GM19193 (cell line): ENCODE results near the gene FTH1.

ENCODE experiments used
- POLR2A ChIP-seq: IDR thresholded peaks from 4 replicates; pipeline ENCODE4 v1.6.1; 2011; ENCODE audit not compliant: insufficient read depth, insufficient read length; ENCODE audit errors: extremely low read depth

FTH1 gene

DNA sequence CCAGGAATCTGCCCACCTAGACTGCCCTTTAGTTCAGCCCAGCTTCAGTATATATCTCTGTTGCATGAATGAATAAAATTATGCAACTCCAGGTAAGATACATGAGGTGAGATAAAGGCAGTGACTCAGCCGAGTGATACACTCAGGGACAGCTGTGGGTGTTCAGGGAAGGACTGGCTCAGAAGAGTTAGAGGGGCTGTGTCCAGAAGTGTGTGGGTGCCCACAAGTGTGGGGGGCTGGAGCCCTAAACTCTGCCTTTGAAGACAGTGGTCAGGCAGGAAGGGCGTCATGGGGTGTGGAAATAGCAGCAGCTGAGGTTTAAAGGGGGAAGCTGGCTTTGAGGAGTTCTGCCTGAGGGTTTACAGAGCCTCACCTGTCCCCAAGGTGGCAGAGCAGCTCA lies 8.3 kb downstream of the FTH1 start:
- no peak for TF ChIP-seq POLR2A

DNA sequence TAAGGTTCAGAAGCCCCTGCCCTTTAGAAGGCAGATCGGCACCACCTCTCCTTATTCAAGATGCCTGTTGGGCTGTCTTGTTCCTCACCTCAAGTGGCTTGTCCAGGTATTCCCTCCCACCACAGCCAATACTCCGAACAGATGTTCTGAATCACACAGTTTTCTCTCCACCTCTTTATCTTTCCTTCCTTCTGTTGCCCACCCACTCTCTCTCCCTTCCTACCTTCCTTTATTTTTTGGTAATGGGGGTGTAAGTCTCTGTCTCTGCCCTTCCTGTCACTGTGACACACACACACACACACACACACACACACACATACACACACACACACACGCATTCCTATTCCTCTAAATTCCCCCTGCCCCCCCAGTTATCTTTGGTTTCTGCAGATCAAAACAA lies 8.8 kb downstream of the FTH1 start:
- no peak for TF ChIP-seq POLR2A

DNA sequence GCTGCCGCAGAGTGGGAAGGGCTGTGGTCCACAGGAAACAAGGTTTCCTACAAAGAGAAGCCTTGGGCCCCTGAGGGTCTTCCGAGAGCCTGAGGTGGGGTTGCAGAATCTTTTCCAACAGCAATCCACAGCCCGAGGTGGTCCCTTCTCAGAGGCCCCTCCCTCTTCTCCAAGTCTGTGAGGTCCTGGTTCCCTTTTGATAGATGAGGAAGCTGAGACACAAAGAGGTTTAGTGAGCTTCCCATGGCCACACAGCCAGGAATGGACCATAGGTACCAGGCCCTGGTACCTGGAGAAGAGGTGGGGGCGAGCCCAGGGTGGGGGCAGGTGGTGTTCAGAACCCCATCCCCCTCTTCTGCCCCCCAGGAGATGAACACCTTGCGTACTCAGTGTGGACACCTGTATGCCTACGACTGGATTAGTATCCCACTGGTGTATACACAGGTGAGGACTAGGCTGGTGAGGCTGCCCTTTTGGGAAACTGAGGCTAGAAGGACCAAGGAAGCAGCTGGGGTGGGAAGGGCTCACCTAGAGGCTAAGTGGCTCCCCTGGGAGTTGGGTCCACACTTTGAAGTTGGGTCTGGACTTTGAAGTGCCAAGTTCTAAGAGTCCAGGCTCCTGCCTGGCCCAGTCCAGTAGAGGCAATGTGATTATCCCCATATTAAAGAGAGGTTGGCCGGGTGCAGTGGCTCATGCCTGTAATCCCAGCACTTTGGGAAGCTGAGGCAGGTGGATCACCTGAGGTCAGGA lies 10.2 kb downstream of the FTH1 start:
- no peak for TF ChIP-seq POLR2A

DNA sequence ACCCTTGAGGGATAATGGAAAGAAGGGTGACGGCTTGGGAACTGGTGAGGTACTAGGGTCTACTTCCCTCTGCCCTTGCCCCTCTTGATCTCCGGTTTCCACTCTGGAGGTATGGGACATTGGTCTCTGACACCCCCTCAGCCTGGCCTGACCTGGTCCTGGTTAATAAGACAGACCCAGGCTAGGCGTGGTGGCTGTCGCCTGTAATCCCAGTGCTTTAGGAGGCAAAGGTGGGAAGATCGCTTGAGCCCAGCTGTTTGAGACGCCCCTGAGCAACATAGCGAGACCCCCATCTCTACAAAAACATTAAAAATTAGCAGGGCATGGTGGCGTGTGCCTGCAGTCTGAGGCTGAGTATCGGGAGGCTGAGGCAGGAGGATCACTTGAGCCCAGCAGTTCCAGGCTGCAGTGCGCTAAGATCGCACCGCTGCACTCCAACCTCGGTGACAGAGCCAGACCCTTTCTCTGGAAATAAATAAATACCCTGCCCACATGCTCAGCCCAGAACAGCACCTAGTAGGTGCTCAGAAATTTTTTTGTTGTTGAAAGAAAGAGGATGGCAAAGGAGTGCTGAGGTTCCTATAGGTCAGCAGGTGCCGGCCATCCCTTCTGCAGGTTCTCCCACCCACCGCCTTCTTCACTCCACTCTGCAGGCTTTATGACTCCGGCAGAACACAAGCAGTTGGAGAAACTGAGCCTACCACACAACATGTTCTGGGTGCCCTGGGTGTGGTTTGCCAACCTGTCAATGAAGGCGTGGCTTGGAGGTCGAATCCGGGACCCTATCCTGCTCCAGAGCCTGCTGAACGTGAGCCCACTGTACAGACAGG lies 11.0 kb downstream of the FTH1 start:
- TF ChIP-seq POLR2A: no peak

DNA sequence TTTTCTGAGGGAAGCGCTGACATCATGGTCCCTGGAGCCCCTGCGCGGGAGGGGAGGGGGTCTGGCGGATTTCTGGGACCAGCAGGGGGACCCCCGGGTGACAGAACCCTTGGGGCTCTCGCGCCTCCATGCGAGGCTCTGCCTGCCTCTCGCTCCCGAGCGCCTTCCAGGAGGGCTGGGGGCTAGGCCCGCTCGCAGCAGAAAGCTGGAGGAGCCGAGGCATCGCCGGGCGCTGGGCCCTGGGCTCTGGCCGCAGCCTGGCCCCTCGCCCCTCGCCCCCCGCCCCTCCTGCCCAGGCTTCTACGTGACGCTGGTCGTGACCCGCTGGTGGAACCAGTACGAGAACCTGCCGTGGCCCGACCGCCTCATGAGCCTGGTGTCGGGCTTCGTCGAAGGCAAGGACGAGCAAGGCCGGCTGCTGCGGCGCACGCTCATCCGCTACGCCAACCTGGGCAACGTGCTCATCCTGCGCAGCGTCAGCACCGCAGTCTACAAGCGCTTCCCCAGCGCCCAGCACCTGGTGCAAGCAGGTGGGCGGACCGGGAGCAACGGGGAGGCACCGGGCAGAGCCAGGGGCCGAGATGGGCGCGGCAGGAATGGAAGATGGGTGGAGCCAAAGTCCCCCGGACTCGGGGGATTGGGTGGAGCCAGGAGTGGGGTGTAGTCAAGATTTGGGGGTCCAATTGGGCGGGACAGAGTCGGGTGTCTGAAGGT lies 11.9 kb downstream of the FTH1 start:
- TF ChIP-seq POLR2A: no peak

DNA sequence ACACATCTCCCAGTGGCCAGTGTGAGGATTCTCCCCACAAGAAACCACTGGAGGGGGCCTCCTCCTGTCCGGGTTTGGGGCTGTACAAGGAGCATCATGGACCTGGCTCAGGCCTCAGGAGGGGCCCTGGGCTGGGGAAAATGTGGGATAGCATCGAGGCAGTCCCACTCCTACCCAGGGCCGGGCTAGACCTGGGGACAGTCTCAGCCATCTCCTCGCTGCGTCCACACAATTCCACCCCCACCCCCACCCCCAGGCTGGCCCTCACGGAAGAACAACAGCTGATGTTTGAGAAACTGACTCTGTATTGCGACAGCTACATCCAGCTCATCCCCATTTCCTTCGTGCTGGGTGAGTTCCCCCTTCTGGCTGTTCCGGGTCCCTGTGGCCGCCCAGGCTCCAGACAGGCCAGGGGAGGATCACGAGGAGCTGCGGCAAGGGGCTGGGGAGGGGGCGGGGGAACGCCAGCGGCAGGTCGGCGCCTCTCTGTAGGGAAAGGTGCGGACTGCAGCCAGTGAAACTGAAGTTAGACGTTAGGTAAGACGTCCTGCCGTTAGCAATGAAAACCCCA lies 12.5 kb downstream of the FTH1 start:
- no peak for TF ChIP-seq POLR2A

DNA sequence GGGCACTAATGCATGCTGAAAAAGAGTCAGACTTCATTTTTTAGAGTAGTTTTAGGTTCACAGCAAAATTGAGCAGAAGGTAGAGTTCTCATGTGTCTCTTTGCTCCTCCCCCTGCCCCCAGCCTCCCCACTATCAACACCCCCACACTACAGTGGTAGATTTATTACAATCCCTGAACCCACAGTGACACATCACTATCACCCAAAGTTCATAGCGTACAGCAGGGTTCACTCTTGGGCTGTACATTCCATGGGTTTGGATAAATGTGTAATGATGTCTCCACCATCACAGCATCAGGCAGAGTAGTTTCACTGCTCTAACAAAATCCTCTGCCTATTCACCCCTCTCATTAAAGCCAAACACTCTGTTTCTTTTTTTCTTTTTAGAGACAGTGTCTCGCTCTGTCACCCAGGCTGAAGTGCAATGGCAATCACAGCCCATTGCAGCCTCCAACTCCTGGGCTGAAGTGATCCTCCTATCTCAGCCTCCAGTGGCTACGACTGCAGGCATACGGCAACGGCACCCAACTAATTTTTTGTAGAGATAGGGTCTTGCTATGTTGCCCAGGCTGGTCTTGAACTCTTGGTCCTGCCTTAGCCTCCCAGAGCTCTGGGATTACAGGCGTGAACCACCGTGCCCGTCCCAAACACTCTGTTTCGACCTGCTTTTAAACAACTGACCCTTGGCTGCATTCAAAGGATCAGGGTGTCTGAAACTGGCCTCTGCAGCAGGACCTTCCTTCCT lies 13.2 kb downstream of the FTH1 start:
- no peak for TF ChIP-seq POLR2A

DNA sequence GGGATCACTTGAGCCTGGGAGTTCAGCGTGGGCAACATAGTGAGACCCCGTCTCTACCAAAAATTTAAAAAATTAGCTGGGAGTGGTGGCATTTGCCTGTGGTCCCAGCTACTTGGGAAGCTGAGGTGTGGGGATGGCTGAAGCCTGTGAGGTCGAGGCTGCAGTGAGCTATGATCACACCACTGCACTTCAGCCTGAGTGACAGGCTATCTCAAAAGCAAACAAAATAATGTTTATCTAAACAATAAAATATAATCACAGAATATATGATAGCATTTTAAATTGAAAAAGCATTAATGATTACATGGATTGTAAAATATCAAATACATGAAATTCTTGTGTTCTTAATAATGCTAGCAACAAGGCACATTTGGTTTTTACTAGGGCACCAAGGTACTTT lies 14.6 kb downstream of the FTH1 start:
- TF ChIP-seq POLR2A: no peak

DNA sequence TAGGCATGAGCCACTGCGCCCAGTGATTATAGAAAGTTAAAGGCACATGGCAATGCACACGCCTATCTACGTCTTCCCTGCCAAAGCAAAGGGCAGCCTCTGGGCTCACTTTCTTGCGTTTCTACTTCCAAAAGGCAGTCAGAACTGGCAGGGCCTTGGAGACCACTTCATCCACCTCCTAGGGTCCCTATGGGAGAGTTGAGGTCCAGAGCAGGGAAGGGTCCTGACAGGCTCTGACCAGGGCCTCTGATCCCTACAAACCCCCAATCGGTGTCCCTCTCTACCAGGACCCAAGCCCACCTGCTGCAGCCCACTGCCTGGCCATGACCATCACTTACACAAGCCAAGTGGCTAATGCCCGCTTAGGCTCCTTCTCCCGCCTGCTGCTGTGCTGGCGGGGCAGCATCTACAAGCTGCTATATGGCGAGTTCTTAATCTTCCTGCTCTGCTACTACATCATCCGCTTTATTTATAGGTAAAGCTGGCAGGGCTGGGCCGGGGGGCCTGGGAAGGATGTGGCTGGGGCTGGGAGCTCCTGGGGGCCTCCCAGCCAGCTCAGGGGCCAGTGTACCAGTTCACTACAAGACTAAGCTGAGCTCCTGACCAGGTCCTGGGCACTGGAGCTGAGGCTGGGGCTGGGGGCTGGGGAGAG lies 15.8 kb downstream of the FTH1 start:
- TF ChIP-seq POLR2A: no peak

DNA sequence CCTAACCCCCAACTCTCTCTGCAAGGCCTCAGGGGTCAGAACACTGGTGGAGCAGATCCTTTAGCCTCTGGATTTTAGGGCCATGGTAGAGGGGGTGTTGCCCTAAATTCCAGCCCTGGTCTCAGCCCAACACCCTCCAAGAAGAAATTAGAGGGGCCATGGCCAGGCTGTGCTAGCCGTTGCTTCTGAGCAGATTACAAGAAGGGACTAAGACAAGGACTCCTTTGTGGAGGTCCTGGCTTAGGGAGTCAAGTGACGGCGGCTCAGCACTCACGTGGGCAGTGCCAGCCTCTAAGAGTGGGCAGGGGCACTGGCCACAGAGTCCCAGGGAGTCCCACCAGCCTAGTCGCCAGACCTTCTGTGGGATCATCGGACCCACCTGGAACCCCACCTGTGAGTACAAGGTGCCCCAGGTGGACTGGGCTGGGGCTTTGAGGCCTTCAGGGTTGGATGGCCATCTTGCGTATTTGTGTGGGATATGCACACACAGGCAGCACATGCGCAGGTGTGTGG lies 17.3 kb downstream of the FTH1 start, which contains the start of gene BEST1:
Gene BEST1 (plus strand): TSS at position 317 of the 513 bp plus-strand sequence. CDS start 1,456 bp downstream, outside the sequence.
- TF ChIP-seq POLR2A: no peak

DNA sequence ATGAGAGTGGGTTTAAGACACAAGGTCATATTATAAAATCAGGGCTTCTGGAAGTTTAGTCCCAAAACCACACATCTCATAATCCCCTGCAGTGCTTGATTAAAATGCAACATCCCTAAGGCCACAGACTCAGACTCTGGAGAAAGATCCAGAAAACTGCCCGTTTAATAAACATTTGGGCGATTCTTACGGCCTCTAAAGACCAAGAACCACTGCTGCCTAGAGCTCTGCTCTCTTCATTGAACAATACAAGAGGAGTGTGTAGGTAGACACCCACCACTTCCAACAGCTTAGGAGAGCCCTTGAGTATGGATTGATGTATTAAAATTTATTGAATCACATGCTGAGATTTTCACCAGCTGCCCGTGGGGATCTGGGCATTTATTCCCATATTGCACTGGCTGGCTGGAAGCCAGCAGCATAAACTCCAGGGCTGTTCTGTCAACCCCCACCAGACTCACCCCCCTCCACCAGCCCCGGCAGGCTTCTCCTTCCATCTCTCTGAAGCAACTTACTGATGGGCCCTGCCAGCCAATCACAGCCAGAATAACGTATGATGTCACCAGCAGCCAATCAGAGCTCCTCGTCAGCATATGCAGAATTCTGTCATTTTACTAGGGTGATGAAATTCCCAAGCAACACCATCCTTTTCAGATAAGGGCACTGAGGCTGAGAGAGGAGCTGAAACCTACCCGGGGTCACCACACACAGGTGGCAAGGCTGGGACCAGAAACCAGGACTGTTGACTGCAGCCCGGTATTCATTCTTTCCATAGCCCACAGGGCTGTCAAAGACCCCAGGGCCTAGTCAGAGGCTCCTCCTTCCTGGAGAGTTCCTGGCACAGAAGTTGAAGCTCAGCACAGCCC lies 18.0 kb downstream of the FTH1 start:
- TF ChIP-seq POLR2A: no peak

DNA sequence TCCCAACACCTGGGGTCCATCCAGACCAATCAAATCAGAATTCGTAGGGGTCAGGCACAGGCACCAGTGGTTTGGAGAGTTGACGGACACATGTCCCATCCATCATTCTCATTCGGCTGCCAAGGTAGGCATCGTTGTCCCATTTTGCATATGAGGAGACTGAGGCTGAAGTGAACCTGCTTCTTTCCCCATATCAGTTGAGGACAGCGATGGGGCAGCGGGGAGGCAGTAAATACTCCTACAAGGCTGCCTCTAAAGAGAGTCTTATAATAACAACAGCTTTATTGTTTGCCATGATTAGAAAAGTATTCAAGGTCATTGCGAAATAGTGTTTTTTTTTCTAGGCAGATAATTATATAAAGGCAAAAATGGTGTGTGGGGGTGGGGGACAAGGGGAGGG lies 18.9 kb downstream of the FTH1 start:
- TF ChIP-seq POLR2A: no peak
